Measurements from ENCODE around the gene GREB1L.
A peak's percentile ranks its signal among the peaks of the same experiment; 100 is the strongest.
"Not testable (repeated sequence)": the region's sequence is repeated elsewhere in the genome, so short reads cannot be mapped to it uniquely, and the experiment has no call there.

GREB1L gene

DNA sequence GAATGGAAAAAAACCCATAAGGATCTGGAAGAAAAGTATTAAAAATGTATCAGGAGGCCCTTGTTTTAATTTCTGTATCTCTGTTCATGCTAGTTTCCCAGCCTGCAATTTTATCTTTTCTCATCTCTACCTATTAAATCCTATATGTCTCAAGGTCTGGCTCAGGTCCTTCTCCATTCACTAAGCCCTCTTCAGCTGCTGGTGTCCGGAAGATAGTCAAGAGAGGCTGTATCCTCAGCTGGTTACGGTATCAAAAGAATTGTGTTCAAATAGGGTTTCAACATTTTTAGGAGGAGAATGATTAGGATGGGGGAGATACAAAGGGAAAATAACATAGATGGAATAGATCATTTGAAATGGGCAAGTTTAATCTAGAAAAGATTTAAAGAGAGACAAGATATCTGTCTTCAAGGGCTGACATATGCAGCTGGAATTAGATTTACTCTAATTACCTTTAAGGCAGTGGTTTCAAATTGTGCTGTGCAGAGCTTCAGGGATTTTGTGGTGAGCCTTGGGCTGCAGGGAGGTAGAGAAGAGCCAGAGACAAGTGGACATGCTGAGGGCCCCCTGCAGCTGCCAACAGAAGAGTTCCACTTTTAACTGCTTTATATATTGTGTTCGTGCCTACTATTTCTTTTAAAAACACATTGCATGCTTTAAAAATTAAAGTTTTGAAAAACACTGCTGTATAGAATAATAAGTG lies 24.1 kb downstream of the GREB1L start:
- DNase-seq = no peak

DNA sequence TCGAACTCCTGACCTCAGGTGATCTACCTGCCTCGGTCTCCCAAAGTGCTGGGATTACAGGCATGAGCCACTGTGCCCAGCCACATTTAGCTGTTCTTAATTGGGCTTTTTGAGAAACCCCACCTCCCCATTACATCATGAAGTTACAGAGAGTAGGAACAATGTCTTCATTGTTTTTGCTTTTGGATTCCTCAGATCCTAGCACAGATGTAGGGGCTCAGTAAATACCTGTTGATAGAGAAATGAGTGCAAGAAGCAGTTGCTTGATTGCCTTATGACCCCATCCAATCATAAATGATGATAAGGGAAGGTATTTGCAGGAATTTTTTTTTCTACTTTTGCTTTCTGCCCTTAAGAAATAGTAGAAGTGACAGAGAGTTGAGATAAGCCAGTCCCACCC lies 25.4 kb downstream of the GREB1L start:
- DNase-seq = no peak

DNA sequence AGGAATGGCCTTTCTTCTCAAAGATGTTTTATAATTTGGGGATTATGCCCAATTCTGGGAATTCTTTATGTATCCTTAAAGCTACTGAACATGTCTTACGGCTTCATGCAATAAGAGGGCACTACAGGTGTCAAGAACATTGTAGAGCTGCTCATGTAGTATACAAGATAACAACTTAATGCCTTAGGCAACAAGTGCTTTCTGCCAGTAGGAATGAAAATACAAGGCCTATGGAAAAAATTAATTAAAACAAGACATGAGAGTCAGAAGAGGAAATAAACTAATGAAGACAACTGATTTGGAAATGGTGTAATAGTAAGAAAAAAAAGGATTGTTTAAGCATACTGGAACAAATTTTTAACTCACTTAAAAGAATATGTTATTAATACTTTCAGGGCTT lies 27.3 kb downstream of the GREB1L start:
- no peak for DNase-seq

DNA sequence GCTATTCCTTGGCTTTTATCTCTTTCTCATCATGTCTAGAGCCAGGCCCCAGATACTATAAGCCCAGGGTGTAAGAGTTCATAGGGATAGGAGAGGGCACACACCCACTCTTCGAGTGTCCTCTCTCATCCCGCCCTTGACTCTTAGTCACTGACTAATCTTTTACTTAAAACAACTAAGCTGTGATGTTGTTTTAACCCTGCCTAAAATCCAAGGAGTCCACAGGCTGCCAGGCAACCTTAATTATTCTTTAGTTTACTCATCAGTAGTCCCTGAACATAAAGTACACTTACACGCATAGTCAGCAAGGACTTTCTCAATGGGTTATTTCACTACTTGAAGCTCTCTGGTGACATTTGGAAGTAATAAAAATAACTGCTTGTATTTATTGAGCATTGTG lies 28.4 kb downstream of the GREB1L start:
- DNase-seq = no peak

DNA sequence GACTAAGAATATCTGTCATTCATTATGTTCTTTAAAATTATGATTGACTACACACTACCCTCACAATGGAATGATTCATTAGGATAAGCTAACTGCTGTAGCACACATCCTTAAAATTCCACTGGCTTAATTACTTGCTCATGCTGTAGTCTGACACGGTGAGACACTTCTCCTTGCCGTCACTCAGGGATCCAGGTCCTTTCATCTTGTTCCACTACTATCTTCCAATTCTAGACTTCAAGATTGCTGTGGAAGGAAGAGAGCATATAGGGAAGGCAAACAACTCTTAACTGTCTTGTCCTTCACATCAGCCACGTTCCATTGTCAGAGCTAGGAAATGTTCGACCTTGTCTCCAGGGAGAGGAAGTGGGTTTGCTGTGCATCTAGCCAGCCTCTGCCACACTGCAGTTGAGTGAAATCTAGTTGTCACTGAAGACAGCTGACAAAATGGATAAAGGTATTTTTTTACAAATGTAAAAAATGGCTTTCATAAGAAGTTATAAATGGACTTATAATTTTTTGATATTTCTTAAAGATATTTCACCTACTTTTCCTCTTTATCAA lies 30.1 kb downstream of the GREB1L start:
- no peak for DNase-seq

DNA sequence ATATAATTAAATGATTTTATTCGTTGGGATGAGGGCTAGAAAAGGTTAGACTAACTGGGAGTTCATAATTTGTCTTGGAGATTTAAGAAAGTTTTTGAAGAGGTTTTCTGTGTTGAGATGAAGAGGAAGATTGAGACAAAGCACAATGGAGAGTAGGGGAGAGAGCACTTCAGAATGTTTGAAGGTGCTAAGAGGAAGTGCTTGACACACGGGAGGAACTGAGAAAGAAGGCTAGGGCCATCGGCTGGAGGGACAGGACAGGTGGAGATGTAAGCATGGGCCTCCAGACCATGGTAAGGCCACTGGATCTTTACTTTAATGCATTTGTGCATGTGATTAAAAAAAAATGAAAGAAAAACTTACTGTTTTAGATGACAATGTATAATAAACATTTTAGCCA lies 31.5 kb downstream of the GREB1L start:
- DNase-seq = no peak

DNA sequence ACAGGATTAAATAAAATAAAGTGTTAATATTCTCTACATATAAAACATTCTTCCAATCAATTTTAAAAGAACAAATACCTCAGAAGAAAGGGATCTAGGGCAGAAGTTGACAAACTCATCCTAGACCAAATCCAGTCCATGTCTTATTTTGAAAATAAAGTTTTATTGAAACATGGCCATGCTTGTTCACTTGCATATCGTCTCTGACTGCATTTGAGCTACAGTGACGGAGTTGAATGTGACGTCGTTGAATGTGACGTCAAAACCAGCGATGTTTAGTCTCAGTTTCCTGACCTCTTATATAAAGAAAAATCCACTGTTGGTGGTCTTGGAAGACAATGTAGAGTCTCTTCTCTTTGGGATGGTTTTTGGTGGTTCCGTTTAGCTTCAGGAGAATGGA lies 33.6 kb downstream of the GREB1L start:
- DNase-seq = no peak

DNA sequence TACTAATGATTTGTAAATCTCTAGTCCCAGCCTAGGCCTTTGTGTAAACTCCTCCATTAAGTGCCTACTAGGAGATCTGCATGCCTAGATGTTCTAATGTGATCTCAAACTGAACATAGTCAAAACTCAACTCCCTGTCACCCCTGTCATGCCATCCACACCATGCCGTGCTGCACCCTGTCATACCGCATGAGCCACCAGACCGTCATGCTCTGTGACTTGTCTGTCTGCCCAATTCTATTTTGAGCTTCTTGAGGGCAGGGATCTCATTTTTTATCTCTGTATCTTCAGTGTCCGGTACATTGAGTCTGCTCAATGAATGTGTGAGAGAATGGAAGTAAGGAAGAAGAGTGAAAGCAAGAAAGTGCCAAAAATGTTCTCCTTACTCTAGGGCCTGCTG lies 35.5 kb downstream of the GREB1L start:
- DNase-seq = no peak

DNA sequence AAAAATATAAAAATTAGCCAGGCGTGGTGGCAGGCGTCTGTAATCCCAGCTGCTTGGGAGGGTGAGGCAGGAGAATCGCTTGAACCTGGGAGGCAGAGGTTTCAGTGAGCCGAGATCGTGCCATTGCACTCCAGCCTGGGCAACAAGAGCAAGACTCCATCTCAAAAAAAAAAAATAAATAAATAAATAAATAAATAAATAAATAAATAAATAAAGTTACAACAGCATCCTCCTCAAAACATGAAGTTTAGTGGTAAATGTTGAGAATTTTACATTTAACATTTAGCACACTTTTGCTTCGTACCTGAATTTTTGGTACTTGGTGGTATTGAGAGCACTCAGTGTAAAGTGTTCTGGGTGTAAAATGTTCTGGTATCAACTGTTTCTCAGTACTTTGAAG lies 36.2 kb downstream of the GREB1L start:
- not testable (repeated sequence) for DNase-seq

DNA sequence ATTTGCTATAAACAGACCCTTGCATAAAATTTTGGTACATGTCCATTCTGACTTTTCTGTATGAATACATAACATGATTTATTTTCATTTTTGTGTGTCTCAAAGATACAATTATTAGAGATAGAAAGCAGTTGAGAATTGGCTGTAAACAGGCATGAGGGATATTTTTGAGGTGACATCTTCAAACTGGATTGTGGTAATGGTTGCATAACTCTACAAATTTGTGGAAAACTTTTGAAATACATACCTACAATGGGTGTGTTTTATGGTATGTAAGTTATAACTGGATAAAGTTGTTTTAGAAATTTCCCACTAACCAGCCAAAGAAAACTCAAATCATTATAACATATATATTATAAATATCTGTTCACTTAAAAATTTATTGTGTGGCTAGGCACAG lies 39.6 kb downstream of the GREB1L start:
- DNase-seq = no peak

DNA sequence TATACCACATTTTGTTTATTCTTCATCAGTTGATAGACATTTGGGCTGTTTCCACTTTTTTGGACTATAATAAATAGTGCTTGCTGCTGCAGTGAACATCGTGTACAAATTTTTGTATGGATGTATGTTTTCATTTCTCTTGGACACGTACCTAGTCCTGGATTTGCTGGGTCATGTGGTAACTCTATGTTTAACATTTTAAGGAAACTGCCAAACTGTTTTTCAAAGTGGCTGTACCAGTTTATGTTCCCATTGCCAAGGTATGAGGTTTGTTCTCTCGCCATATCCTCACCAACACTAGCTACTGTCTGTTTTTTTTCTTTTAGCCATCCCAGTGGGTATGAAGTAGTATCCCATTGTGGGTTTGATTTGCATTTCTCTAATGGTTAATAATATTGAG lies 42.5 kb downstream of the GREB1L start:
- DNase-seq = no peak

DNA sequence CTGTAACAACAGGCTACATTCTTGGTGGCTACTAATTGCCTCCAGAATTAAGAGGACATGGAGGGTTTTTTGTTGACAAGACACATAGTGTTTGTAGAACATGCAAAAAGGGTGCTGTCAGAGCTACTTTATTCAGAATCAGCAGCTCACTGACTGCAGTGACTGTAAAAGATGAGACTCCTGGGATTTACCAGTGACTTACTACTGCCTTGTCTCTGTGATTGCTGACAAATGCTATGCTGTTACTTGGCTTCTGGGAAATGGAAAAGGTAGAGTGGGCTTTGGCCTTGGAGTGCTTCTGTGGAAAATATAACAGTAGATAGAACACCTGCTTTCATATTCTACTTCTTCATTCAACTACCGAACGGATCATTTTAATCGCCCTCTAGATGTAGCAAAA lies 47.8 kb downstream of the GREB1L start:
- no peak for DNase-seq

DNA sequence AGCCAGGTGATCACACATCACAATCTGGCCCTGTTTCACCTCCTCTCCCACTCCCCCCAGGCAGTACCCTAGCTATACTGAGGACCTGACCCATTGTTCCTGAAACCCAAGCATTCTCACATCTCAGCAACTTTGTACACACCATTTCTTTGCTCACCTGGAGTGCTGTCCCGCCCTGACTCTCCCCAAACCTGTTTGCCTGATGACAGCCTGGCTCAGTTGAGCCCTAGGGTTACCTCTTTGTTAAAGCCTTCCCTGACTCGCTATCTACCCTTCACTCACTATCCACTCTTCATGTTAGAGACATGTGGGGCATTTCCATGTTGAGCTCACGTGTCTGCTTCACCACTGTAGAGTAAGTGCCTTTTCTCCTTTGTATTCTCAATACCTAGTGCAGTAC lies 49.1 kb downstream of the GREB1L start:
- peak in 1 of 2 experiments; percentile 10 for DNase-seq

DNA sequence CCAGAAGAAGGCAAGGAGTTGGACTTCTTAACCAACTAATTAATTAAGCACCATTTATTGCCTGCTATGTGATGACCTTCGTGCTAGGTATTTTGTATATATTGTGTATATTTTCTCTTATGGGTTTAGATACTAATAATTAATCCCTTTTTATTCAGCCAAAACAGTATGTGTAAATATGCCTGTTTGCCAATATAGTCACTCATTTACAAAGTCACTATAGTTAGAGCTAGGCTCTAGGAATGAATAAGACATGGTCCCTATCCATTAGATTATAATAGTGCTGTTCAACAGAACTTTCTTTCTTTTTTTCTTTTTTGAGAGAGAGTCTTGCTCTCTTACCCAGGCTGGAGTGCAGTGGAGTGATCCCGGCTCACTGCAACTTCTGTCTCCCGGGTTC lies 51.4 kb downstream of the GREB1L start:
- DNase-seq = no peak

DNA sequence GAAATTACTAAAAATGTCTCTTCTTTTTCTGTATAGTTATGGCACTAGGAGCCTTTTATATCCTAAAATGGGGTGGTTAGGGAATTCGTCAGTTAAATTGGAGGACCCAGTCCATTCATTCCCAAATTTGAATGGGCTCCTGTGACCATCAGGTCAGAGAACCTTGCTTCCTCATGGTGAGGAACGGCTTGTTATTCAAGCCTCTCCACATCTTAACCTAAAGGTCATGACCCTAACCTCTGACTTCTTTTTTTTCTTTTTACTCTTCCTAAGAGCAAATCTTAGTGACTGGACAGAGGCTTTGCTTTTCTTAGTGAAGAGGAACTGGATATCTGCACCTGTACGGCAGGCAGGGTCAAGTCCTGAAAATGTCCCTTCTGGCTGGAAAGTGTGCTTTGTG lies 53.1 kb downstream of the GREB1L start:
- no peak for DNase-seq

DNA sequence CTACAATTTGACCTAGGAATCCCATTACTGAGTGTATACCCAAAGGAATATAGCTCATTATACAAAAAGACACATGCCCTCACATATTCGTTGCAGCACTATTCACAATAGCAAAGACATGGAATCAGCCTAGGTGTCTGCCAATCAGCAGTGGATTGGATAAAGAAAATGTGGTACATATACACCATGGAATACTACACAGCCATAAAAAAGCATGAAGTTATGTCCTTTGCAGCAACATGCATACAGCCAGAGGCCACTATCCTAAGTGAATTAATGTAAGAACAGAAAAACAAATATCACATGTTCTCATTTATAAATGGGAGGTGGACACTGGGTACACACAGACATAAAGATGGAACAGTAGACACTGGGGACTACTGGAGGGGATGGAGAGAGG lies 54.0 kb downstream of the GREB1L start:
- DNase-seq = no peak

DNA sequence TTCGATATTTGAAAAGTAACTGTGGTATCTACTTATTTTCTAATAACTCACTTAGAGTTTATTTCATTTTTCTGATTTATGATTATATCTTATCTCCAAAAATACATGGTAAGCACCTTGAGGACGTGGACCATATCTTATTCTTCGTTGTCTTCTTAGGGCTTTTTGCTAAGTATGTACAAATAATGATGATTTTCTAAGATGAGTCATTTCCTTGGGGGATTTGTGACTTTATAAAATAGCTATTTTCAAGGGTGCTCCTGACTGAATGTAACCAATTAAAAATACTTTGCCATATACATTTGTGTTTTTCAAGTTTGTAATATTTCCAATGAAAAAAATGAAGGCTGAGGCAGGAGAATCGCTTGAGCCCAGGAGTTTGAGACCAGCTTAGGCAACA lies 56.3 kb downstream of the GREB1L start:
- no peak for DNase-seq

DNA sequence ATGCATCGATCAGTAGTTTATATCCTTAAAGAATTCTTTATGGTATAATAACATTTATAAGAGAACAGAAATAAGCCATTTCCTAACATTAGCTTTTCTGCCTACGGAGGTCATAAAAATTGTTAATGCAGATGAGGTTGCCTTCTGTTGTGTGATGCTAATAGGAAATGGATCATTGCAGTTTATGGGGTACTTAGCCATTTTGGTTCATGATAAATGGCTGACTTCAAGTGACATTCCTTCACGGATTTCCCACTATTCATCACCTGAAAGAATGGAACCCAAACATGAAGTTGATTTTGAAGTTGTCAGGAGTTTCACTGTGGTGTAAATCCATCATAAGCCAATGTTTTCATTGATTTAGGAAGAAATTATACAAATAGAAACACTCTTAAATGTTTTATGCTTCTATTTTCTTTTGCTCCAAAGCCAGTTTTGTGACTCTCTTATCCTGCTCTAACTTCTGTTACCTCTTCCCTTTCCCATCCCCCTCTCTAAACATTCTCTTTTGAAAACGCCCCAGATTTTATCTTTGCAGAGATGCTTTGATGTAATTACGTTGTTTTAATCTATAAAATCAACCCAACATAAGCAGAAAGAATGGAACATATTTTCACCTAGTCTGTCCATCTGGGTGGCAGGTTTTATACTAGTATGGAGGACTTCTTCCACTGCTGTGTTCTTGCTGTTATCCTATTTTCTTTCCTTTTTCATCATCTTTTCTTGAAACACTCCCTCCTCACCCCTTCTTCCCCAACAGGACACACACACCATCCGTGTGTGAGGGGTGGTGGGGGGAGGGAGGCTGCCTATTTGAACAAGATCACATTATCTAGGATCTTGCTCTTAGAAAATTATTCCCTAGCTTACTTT lies 58.2 kb downstream of the GREB1L start:
- no peak for DNase-seq

DNA sequence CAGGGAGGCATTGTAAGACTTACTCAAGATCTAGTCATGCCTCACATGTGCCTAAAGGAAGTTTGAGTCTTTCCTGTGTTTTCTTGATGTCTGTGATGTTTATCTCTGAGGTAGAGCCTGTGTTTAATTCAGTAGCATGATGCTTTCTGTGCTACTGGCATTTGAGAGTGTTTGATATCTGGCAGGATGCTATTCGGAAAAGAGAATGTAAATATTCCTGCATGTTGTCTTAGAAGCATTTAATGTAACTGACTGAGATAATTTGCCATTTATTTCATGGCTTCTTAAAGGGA lies 58.8 kb downstream of the GREB1L start:
- DNase-seq = no peak

DNA sequence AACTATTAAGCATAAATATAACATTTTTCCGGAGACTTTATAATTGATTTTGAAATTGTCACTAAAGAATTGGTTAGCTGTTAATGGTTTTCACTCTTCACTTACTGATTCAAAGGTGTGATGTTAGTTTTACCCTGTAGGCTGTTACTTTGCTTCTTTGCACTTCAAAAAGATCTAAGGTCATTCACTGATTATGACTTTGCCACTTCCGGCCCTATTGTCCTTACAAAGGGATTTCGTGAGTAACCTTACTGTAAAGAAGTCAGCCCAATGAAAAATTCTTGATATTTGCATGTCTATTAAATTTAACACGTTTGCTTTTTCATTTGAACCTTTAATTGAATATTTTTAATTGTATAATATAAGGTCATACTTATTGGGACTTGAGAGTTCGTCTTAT lies 61.4 kb downstream of the GREB1L start:
- DNase-seq = no peak

DNA sequence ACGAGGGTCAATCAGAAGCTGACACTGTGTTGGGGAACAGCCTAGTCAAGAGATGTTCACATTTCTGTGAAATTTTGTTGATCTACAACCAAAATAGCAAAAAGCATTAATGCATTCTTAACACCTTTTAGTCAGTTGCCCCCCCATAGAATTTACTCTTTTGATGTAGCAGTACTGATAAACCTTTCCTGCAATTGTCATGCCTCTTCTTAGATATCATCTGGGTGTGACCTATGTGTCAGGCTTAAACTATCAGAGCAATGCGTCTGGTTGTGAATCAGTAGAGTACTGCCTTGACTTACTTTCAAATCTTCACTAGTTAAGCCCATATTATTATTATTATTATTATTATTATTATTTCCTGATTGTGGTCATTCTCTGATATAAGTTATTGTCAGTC lies 61.9 kb downstream of the GREB1L start:
- no peak for DNase-seq

DNA sequence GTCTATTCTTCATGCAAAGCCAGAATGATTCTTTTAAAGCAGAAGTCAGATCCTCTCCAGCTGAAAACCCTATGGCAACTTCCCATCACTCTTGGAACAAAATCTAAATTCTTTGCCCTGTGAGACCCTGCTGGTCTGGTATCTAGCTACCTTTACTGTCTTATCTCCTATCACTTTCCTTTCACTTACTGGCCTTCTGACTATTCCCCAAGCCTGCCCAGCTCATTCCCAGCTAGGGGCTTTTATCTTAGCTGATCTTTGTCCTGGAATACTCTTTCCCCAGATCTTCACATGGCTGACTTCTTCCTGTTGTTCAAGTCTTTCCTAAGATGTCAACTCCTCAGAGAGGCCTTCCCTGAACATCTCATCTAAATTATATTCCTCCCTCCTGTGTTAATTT lies 63.6 kb downstream of the GREB1L start:
- no peak for DNase-seq

DNA sequence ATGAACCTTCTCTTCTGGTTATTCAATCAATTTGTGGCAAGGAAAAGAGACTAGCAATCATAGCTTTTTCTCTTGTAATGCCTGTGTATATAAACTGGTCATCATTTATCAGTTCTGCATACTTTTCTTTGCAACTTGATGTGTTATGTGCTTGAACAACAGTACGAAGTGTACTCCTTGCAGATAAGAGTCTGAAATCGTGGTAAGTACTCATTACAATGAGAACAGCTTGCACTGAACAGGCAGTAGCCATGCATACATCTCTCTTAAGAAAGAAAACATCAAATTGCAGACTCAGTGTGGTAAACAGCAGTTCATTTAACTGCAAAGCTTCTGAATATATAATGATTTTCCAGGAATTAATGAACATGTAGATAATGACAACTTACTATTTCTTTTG lies 64.3 kb downstream of the GREB1L start:
- DNase-seq = no peak

DNA sequence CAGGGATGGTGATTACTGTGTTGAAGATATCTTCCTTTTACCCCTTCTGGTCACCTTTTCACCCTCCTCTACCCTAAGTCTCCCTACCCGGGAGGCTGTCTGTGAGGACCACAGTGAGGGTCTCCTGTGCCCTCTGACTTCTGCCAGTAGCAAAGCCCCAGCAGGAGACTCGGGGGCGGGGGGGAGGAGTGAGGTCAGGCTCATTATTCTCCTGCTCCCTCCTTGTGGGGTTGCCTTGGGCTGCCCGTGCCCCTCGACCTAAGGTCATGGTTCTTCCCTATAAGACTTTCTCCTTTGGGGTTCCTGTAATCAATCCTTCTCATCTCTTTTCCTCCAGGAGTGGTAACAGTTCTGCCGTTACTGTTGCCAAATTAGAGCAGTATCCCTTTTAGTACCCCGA lies 65.5 kb downstream of the GREB1L start:
- DNase-seq = no peak

DNA sequence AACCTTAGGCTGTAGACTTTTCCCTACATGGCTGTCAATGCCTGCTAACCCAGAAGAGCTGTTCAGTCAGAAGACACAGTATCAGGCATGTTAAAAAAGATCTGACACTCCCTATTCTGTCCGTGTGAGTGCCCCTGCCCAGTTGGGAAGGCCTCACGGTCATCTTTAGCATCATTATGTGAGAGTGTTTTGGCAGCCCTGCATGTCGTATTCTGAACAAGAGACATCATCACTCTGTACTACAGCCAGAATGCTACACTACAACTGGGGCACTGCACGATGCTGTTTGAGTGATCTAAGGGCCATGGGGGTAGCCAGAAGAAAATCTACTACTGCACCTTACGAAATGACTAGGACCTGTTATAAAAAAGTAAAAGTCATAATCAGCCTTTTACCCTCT lies 67.2 kb downstream of the GREB1L start:
- no peak for DNase-seq

Data from NCI-H2081 (cell line).